Measurements from ENCODE around the gene OLFML2B. TPM values are rescaled to one million over a fixed set of nuclear protein-coding genes. Genes with fewer than 3 reads are reported as not detected.

OLFML2B gene
- total RNA-seq, 1 donor from 2014 or later, result 1.7 TPM

DNA sequence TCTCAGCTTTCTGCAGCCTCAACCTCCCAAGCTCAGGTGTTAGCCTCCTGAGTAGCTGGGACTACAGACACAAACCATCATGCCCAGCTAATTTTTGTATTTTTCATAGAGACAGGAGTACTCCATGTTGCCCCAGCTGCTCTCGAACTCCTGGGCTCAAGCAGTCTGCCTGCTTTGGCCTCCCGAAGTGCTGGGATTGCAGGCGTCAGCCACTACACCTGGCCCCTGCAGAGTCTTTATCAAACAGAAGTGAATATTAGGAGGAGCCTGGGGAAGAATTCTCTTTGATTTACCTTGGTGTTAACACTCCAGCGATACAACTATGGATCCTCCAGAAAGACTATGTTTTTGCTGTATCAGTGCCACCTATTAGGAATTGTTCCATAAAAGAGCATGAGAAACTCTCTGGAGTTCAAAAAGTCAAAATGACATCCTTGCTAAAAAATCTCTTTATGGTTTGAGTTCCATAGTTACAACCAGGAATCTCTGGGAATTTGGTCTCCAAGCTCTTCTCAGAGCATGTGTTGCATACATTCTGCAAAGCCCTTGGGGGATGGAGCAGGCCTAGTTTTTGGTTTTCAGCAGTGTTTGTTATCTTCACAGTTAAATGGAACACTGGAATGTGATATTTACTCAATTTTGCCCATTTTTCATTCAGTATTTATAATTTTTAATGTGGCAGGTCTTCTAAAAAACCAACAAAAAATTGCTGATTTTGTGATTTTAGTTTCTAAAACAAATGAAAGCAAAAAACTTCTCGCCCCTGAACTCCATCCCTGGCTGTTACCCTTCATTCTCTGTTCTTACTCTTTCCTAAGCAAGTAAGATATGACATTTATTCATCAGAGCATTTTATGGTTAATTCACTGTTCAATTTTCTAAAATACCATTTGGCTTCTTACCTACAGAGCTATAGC, 77.3 kb downstream of the OLFML2B start:
- no peak overlapping the region for H3K4me3 ChIP-seq (ENCODE audit: low read depth, low read length)
- TF ChIP-seq, protein P1, sequence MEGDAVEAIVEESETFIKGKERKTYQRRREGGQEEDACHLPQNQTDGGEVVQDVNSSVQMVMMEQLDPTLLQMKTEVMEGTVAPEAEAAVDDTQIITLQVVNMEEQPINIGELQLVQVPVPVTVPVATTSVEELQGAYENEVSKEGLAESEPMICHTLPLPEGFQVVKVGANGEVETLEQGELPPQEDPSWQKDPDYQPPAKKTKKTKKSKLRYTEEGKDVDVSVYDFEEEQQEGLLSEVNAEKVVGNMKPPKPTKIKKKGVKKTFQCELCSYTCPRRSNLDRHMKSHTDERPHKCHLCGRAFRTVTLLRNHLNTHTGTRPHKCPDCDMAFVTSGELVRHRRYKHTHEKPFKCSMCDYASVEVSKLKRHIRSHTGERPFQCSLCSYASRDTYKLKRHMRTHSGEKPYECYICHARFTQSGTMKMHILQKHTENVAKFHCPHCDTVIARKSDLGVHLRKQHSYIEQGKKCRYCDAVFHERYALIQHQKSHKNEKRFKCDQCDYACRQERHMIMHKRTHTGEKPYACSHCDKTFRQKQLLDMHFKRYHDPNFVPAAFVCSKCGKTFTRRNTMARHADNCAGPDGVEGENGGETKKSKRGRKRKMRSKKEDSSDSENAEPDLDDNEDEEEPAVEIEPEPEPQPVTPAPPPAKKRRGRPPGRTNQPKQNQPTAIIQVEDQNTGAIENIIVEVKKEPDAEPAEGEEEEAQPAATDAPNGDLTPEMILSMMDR (conservative IDR thresholded peaks at IDR 0.05; ENCODE audit: low read depth, low read length), result no peak
- DNase-seq (ENCODE audit: low read depth), result no peak

DNA sequence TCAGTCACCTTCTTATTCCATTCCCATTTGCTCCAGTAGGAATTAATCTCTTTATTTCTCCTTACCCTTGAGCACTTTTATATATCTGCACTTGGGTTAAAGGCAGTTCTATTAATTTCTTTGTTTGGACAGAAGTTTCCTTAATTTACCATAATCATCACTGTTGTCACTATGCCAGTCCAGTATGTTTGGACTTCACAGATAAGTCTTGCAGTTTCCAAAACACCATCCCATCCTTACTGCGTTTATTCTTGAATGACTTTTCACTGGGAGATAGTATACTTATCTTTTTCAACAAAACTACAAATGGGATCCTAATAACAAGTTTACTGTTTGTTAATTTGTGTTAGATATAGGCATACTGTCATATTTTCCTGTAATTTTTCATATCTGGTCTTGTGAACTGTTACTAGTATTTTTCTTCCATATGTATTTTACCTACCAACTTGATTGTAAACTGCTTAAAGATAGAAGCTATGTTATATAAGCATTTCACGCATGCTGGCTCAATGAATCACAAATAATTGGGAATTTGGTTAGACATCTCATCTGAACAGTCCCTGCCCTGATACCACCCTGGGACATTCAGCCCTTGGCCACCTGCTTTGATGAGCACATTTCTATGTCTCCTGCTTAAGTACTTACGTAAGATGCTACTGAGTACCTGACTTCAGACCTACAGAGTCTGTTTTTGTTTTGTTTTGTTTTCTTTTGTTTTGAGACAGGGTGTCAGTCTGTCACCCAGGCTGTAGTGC, 78.2 kb downstream of the OLFML2B start:
- TF ChIP-seq, protein P1 (conservative IDR thresholded peaks at IDR 0.05; ENCODE audit: low read depth, low read length), result no peak
- no peak overlapping the region for H3K4me3 ChIP-seq (ENCODE audit: low read depth, low read length)
- no peak for DNase-seq (ENCODE audit: low read depth)

DNA sequence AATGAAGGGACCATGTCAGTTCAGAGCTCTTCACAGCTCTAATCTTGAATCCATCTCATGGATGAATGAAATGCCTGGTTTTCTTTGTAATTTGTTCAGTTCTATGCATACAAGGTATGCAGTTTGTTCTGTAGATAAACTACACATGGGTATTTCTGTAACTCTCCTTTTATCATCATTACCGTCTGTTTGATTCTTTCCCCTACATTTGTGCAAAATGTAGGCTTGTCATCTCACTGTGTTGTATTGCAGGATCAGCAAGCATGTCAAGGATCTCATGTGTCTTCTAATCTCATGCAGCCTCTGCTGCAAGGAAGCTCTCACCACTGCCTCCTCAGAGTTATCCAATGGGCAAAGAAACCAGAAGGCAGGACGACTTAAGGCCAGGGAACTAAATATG, 79.3 kb downstream of the OLFML2B start:
- no peak for DNase-seq (ENCODE audit: low read depth)
- no peak overlapping the region for H3K4me3 ChIP-seq (ENCODE audit: low read depth, low read length)
- TF ChIP-seq, protein P1 (conservative IDR thresholded peaks at IDR 0.05; ENCODE audit: low read depth, low read length), result no peak

DNA sequence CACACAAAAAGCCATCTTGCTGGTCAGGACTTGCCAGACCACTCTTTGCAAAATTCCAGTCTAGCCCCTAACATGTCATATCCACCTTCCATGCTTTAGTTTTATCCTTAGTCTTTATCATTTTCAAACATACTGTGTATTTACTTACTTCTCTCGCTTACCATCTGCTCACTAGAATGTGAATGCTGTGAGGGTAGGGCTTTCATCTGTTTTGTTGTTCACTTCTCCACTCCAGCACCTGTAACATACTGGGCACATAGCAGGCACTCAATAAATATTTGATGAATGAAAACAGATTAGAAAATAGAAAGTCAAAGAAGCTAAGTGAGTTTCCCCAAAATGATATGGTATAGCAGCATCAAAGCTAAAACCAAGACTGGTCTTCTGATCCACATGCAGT, 79.9 kb downstream of the OLFML2B start:
- TF ChIP-seq, protein P1 (conservative IDR thresholded peaks at IDR 0.05; ENCODE audit: low read depth, low read length), result no peak
- no peak for DNase-seq (ENCODE audit: low read depth)
- no peak overlapping the region for H3K4me3 ChIP-seq (ENCODE audit: low read depth, low read length)

DNA sequence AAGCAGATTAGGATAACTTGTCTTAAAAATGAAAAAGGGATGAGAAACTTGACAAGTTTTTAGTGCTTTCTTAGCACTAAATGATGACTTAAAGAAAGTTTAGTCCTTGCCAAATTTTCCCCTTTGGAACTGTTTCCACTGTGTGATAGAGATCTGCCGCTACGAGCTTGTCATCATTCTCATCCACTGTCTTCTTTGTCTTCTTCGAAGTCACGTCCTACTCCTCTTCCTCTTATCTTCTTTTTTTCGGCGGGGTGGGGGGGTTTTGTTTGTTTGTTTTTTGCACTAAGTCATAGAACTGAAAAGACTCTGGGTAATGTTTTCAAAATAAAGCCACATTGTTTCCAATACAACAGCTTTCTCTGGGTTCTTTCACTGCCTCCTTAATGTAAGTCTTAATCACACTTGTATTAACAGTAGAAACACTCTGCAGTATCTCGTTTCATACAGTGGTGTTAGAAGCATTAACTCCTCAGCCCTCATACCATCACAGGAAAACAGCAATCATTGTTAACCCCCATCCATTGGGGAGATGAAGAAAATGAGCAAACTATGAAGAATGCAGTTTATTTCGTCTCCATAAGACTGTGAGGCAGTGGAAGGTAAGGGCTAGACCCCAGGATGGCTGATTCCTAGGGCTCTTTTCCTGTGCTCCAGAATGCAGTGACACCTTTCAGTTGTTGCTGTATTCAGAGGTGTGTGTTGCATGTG, 81.8 kb downstream of the OLFML2B start:
- TF ChIP-seq, protein P1 (conservative IDR thresholded peaks at IDR 0.05; ENCODE audit: low read depth, low read length), result no peak
- H3K4me3 ChIP-seq (ENCODE audit: low read depth, low read length), result no peak overlapping the region
- no peak for DNase-seq (ENCODE audit: low read depth)

DNA sequence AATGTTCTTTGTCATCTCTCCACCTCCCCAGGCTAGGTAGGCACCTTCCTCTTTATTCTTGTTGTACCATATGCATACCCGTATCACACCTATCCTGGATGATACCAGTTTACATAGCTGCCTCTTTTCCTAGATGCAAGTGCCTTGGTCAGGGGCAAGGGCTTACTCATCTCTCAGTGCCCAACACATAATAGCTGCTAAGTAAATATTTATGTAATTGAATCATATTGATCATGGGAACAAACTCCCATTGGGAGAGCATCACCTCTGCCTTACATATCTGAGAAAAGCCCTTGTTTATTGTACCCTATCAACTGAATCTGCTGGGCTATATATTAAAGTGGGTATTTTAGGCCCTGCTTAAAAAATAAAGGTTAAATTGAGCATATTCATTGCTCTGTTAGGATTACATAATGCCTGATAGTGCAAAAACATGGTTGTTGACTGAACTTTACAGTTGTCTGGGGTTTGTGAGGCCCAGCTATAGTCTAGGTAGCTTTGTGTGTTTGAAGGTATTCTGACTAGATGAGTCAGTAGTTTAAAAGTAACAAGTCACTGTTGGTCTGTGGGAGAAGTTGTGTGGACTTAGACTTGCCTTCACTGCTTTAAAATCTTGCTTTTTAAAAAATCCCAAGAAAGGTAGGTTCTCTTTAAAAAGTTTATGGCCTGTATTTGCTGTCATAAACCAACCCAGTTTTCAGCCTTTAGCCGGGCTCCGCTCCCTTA, 82.6 kb downstream of the OLFML2B start:
- H3K4me3 ChIP-seq (ENCODE audit: low read depth, low read length), result no peak overlapping the region
- no peak for DNase-seq (ENCODE audit: low read depth)
- TF ChIP-seq, protein P1 (conservative IDR thresholded peaks at IDR 0.05; ENCODE audit: low read depth, low read length), result no peak
